GM12874 (cell line): ENCODE measurements around the gene IL1RAPL1.

Source experiments
- CTCF ChIP-seq: IDR thresholded peaks from 2 replicates; pipeline ENCODE4 v1.5.1; 2011; ENCODE audit warnings: low read depth, mild to moderate bottlenecking, control low read depth, low read length, moderate library complexity; ENCODE audit not compliant: insufficient read depth

The IL1RAPL1 gene

GRCh38 chrX:28854637-28855036, 267.4 kb downstream of the IL1RAPL1 start:
- TF ChIP-seq CTCF = no peak

GRCh38 chrX:28876408-28876807, 289.2 kb downstream of the IL1RAPL1 start:
- TF ChIP-seq CTCF = no peak

- no peak for TF ChIP-seq CTCF
Observed at GRCh38 chrX:28876901-28877300, 289.7 kb downstream of the IL1RAPL1 start.

- no peak for TF ChIP-seq CTCF
Observed at GRCh38 chrX:28880136-28880535, 292.9 kb downstream of the IL1RAPL1 start.

DNA sequence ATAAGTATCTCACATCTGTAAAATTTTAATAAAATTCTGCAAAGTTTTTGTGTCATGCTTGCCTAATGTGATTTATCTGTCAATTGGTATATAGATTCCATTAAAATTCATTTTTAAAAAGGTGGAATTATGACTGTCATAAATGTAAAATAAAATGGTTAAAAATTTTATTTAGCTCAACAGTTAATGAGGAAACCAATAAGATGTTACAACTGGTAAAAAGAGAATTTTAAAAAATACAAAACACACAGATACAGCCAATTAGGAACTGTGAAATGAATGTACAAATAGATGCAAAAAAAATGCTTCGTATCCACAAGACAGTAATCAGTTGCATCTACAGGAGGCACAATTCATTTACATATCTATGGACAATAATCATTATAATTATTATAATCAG, 297.6 kb downstream of the IL1RAPL1 start:
- TF ChIP-seq CTCF = no peak

GRCh38 chrX:28888416-28888815, 301.2 kb downstream of the IL1RAPL1 start:
- TF ChIP-seq CTCF = no peak

DNA sequence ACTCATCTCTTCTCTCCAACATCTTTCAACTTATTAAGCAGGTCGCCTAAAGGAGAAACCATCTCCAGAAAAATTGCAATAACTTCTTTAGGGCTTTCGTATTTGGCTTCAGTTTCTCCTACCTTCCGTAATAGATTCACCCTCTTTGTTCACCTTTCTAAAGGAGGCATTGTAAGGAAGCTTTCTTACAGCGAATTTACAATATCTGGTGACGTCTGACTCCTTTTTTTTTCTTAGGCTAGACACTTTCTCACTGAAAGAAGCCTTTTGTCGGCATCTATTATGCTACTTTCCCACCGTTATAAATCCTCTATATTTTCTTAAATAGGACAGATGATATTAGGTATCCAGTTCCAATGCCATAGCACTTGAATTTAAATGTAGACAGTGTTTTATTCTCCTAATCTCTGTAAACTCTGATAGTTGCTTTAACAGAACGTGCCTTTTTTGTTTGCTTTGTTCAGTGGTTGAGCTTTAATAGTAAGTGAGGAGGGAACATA, 302.4 kb downstream of the IL1RAPL1 start:
- TF ChIP-seq CTCF = no peak
